Esophagus mucosa (tissue), 1 donor: Measurements from ENCODE around the gene FMO5. TPM values are rescaled to one million over a fixed set of nuclear protein-coding genes. Genes with fewer than 3 reads are reported as not detected.

Source experiments
- total RNA-seq: library from RNA; stranded (reverse); gene quantifications from one replicate; pipeline ENCODE4 v1.2.4, GENCODE V29; 2023
- donor health status: DM: yes; HTN: yes; CAD: no.

Gene FMO5
- total RNA-seq, 1 donor from 2014 or later, result 0.68 TPM

Other genes starting within 250 kb of the FMO5 start
- gene PRKAB2, start 52.9 kb downstream of the FMO5 start, total RNA-seq, result 6.5 TPM
- 19.0 TPM for gene CHD1L, start 17.3 kb upstream of the FMO5 start, total RNA-seq